Stomach (tissue), 4 donors: ENCODE results near the gene CDADC1.

Source experiments
- CTCF ChIP-seq, 7 experiments: fragments of 450-650 bp in 4 of 7; fragments of 200-600 bp in 3 of 7; sonication (generic) in 3 of 7; IDR thresholded peaks; one replicate each; pipeline ENCODE4 v1.5.1; 2016 to 2019; ENCODE audit warnings: antibody characterized with exemption in 7 of 7, control low read depth in 2 of 7, mild to moderate bottlenecking in 1 of 7
- POLR2A ChIP-seq, 4 donors: fragments of 450-650 bp; IDR thresholded peaks; one replicate each; pipeline ENCODE4 v1.6.1; 2016; ENCODE audit warnings: antibody characterized with exemption in 4 of 4, control low read depth in 2 of 4, mild to moderate bottlenecking in 1 of 4, moderate library complexity in 1 of 4
- POLR2AphosphoS5 ChIP-seq, 3 donors: sonication (generic); formaldehyde crosslinking; IDR thresholded peaks; one replicate each; pipeline ENCODE4 v1.6.1; 2016; ENCODE audit warnings: antibody characterized with exemption in 3 of 3

GRCh38 chr13:49221590-49221965 lies 26.1 kb upstream of the CDADC1 start:
- TF ChIP-seq CTCF (IDR thresholded peaks at IDR 0.05) (no peak), POLR2AphosphoS5 (IDR thresholded peaks at IDR 0.05) (no peak), POLR2A (IDR thresholded peaks at IDR 0.05) (no peak)
